NCI-H1092 treated with DMSO at 0.1 percent for 48 hours (cell line): ENCODE data around the gene NBEA.

Source experiments
- DNase-seq: peaks from one replicate; lab custom pipeline; 2025; lab: John Stamatoyannopoulos, UW

The NBEA gene

GRCh38 chr13:35712907-35713761 is 771.1 kb downstream of the NBEA start:
- no peak for DNase-seq

- no peak for DNase-seq
Observed at GRCh38 chr13:35714121-35714520, 772.1 kb downstream of the NBEA start.

- DNase-seq, result no peak
Observed at GRCh38 chr13:35714588-35715377, 772.7 kb downstream of the NBEA start.

GRCh38 chr13:35716186-35716585 is 774.1 kb downstream of the NBEA start:
- DNase-seq, result no peak

- DNase-seq, result no peak
Observed at GRCh38 chr13:35716729-35717128, 774.7 kb downstream of the NBEA start.

GRCh38 chr13:35718084-35718483 is 776.0 kb downstream of the NBEA start:
- no peak for DNase-seq

GRCh38 chr13:35720290-35720689 is 778.2 kb downstream of the NBEA start:
- no peak for DNase-seq

- peak; percentile 17 for DNase-seq
Observed at GRCh38 chr13:35720690-35721554, 778.9 kb downstream of the NBEA start.
